Osteoblast (primary cell): Measurements from ENCODE around the gene ECPAS. TPM values are rescaled to one million over a fixed set of nuclear protein-coding genes. Genes with fewer than 3 reads are reported as not detected.

Experiments used
- DNase-seq: peaks from one replicate; pipeline ENCODE4 v3.0.0; 2011; ENCODE audit warnings: low spot score, mixed read lengths; ENCODE audit not compliant: insufficient read length; ENCODE audit errors: missing footprints
- H2AFZ ChIP-seq: 2 replicates; pipeline ENCODE4 v1.6.0; 2011; ENCODE audit warnings: mild to moderate bottlenecking, low read length
- H3K27ac ChIP-seq: 2 replicates; pipeline ENCODE4 v1.5.1; 2011; ENCODE audit warnings: mild to moderate bottlenecking, low read depth, low read length, moderate library complexity
- H3K27me3 ChIP-seq: 2 replicates; pipeline ENCODE4 v1.6.0; 2012; ENCODE audit warnings: mild to moderate bottlenecking, control low read depth, inconsistent platforms, low read length, moderate library complexity; ENCODE audit not compliant: insufficient read depth
- H3K36me3 ChIP-seq: 2 replicates; pipeline ENCODE4 v1.5.1; 2011; ENCODE audit warnings: mild to moderate bottlenecking, low read length, control low read depth, moderate library complexity; ENCODE audit not compliant: insufficient read depth
- H3K4me1 ChIP-seq: 2 replicates; pipeline ENCODE4 v1.5.1; 2011; ENCODE audit warnings: mild to moderate bottlenecking, low read length, control low read depth, moderate library complexity; ENCODE audit not compliant: insufficient read depth
- H3K4me2 ChIP-seq: 2 replicates; pipeline ENCODE4 v1.6.0; 2011; ENCODE audit warnings: mild to moderate bottlenecking, low read length; ENCODE audit not compliant: insufficient read depth
- H3K4me3 ChIP-seq: fragments of 200-600 bp; sonication (generic); 3 replicates; pipeline ENCODE4 v1.5.1; 2012; ENCODE audit warnings: mild to moderate bottlenecking, low read length, inconsistent platforms; ENCODE audit not compliant: insufficient read depth
- H3K79me2 ChIP-seq: 2 replicates; pipeline ENCODE4 v1.6.0; 2012; ENCODE audit warnings: mild to moderate bottlenecking, low read length, control low read depth, inconsistent platforms; ENCODE audit not compliant: insufficient read depth
- H3K9me3 ChIP-seq: 2 replicates; pipeline ENCODE4 v1.5.1; 2011; ENCODE audit warnings: low read depth, low read length, control low read depth
- H4K20me1 ChIP-seq: 2 replicates; pipeline ENCODE4 v1.6.0; 2012; ENCODE audit warnings: mild to moderate bottlenecking, low read length, control low read depth; ENCODE audit not compliant: insufficient read depth
- CTCF ChIP-seq: IDR thresholded peaks from 2 replicates; pipeline ENCODE4 v1.5.1; 2011; ENCODE audit warnings: mild to moderate bottlenecking, low read depth, low read length, moderate library complexity; ENCODE audit errors: extremely low read depth
- total RNA-seq: library from RNA; depleted of rRNA; stranded (reverse); fragments of >200 nt; gene quantifications from 2 replicates; pipeline ENCODE4 v1.2.3, GENCODE V29; 2012

The ECPAS gene, protein sequence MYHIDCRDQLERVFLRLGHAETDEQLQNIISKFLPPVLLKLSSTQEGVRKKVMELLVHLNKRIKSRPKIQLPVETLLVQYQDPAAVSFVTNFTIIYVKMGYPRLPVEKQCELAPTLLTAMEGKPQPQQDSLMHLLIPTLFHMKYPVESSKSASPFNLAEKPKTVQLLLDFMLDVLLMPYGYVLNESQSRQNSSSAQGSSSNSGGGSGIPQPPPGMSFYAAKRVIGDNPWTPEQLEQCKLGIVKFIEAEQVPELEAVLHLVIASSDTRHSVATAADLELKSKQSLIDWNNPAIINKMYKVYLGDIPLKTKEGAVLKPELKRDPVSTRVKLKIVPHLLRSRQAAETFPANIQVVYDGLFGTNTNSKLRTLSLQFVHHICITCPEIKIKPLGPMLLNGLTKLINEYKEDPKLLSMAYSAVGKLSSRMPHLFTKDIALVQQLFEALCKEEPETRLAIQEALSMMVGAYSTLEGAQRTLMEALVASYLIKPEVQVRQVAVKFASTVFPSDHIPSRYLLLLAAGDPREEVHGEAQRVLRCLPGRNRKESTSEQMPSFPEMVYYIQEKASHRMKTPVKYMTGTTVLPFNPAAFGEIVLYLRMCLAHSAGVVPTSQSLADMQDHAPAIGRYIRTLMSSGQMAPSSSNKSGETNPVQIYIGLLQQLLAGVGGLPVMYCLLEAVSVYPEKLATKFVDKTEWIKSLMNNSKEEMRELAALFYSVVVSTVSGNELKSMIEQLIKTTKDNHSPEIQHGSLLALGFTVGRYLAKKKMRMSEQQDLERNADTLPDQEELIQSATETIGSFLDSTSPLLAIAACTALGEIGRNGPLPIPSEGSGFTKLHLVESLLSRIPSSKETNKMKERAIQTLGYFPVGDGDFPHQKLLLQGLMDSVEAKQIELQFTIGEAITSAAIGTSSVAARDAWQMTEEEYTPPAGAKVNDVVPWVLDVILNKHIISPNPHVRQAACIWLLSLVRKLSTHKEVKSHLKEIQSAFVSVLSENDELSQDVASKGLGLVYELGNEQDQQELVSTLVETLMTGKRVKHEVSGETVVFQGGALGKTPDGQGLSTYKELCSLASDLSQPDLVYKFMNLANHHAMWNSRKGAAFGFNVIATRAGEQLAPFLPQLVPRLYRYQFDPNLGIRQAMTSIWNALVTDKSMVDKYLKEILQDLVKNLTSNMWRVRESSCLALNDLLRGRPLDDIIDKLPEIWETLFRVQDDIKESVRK (N-terminal part only)
- total RNA-seq: 116 and 117 TPM in 2 replicates

- Histone ChIP-seq H4K20me1 (peaks cover 26% of the 10 kb centered on the region), H3K4me1 (peaks cover 9% of the 10 kb centered on the region), H3K9me3 (no peaks in the 10 kb centered on the region), H3K27me3 (no peaks in the 10 kb centered on the region), H3K27ac (peak within 1 kb of the TSS; percentile 74), H3K36me3 (no peaks in the 10 kb centered on the region), H3K4me2 (peak within 1 kb of the TSS; percentile 96), H3K4me3 (peak within 1 kb of the TSS; percentile 97), H2AFZ (peak within 1 kb of the TSS; percentile 88), H3K79me2 (peaks cover 41% of the 10 kb centered on the region)
- no peak for TF ChIP-seq CTCF
- DNase-seq: peak; percentile 98
Measured at GRCh38 chr9:111483858-111484571, at the start of gene ECPAS. Gene ECPAS (minus strand): TSS chr9:111484383. CDS start chr9:111472918, 11,465 bp downstream.

DNA sequence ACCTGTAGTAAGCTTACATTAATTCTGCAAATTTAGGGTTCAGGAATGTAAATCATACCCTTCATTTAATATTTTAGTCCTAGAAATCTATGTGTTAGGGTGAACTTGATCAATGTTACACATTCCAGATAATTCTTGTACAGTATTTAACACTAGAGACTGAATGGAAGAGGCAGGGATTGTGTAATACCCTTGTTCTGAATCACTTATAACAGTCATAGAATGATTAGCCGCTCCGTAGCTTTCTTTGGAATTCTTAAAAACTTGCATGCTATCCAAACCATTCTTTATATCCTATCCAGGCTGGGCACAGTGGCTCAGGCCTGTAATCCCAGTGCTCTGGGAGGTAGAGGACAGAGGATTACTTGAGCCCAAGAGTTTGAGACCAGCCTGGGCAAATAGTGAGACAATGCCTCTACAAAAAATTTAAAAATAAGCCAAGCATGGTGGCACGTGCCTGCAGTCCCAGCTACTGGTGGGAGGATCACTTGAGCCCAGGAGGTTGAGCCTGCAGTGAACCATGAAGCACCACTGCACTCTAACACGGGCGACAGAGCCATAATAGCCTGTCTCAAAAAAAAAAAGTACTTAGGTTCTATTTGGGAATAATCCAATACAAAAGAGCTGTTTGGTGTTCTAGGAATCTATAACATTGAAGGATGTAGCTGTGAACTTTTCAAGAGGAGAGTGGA lies 49.1 kb upstream of the ECPAS start:
- Histone ChIP-seq H3K36me3 (no peaks in the 10 kb centered on the region), H3K4me1 (peaks cover 8% of the 10 kb centered on the region), H2AFZ (no peak overlapping the region), H3K9me3 (peaks cover 4% of the 10 kb centered on the region), H4K20me1 (no peaks in the 10 kb centered on the region), H3K79me2 (no peaks in the 10 kb centered on the region), H3K4me3 (no peak overlapping the region), H3K4me2 (no peak overlapping the region), H3K27ac (peak overlapping the region; percentile 30), H3K27me3 (no peaks in the 10 kb centered on the region)
- peak; percentile 44 for DNase-seq
- TF ChIP-seq CTCF: no peak

DNA sequence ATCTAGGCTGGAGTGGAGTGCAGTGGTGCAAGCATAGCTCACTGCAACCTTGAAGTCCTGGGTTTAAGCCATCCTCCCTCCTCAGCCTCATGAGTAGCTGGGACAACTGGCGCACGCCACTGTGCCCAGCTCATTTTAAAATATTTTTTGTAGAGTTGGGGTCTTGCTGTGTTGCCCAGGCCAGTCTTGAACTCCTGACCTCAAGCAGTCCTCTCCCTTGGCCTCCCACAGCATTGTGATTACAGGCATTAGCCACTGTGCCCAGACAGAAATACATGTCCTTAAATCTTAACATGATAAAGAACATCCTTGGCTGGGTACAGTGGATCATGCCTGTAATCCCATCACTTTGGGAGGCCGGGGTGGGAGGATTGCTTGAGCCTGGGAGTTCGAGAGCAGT lies 47.5 kb upstream of the ECPAS start:
- Histone ChIP-seq H4K20me1 (no peaks in the 10 kb centered on the region), H3K27me3 (no peaks in the 10 kb centered on the region), H3K36me3 (no peaks in the 10 kb centered on the region), H2AFZ (no peak overlapping the region), H3K9me3 (no peaks in the 10 kb centered on the region), H3K4me2 (no peak overlapping the region), H3K79me2 (no peaks in the 10 kb centered on the region), H3K4me3 (no peak overlapping the region), H3K4me1 (peaks cover 12% of the 10 kb centered on the region), H3K27ac (no peak overlapping the region)
- no peak for DNase-seq
- TF ChIP-seq CTCF: no peak
